B cell (primary cell): ENCODE measurements around the gene GPR137. TPM values are rescaled to one million over a fixed set of nuclear protein-coding genes. Genes with fewer than 3 reads are reported as not detected.

ENCODE experiments used
- ATAC-seq: fragments of 200-7000 bp; cut with Tn5 transposase; one replicate; pipeline ENCODE4 v1.10.0; 2021; ENCODE audit warnings: low read depth, mild to moderate bottlenecking, moderate number of reproducible peaks, moderate library complexity
- CTCF ChIA-PET: fragments of 350-600 bp; sonication (Branson Sonifier 250); formaldehyde crosslinking; loops from one replicate; lab custom pipeline; 2021; ENCODE audit warnings: antibody characterized with exemption, inconsistent platforms; lab: Charles Lee
- POLR2A ChIA-PET: fragments of 350-600 bp; sonication (Branson Sonifier 250); formaldehyde crosslinking; loops from one replicate; lab custom pipeline; 2021; ENCODE audit warnings: antibody characterized with exemption; lab: Charles Lee
- DNase-seq: peaks from one replicate; pipeline ENCODE4 v3.0.0; 2013
- H2AFZ ChIP-seq: 2 replicates; pipeline ENCODE4 v1.6.1; 2012; ENCODE audit warnings: mild to moderate bottlenecking, low read depth, low read length; ENCODE audit not compliant: insufficient read depth, poor library complexity, severe bottlenecking
- H3K27ac ChIP-seq, 2 donors: 1 replicate in 1 of 2; 2 replicates in 1 of 2; pipeline ENCODE4 v1.5.1; 2012 to 2013; ENCODE audit warnings: low read length in 2 of 2, mild to moderate bottlenecking in 2 of 2, moderate library complexity in 1 of 2
- H3K27me3 ChIP-seq, 4 experiments: fragments of 200-600 bp in 1 of 4; sonication (generic) in 1 of 4; replicated peaks in 1 of 4; 1 replicate in 2 of 4; 2 replicates in 2 of 4; pipeline versions ENCODE4 v1.6.1 to v1.7.0; 2013 to 2016; ENCODE audit warnings: low read length in 3 of 4, mild to moderate bottlenecking in 2 of 4, mixed read lengths in 1 of 4, moderate library complexity in 1 of 4; ENCODE audit not compliant: insufficient read depth in 4 of 4, control insufficient read depth in 3 of 4; ENCODE audit errors: control extremely low read depth in 1 of 4
- H3K36me3 ChIP-seq, 2 experiments: replicated peaks in 1 of 2; 1 replicate in 1 of 2; 2 replicates in 1 of 2; pipeline versions ENCODE4 v1.6.1 to v1.7.1; 2013; ENCODE audit warnings: low read length in 1 of 2; ENCODE audit not compliant: insufficient read depth in 2 of 2, control insufficient read depth in 1 of 2; ENCODE audit errors: control extremely low read depth in 1 of 2, extremely low read depth in 1 of 2
- H3K4me1 ChIP-seq, 2 donors: fragments of 200-600 bp in 1 of 2; sonication (generic) in 1 of 2; 1 replicate in 1 of 2; 2 replicates in 1 of 2; pipeline versions ENCODE4 v1.5.1 to v1.6.1; 2013 to 2017; ENCODE audit warnings: low read length in 2 of 2; ENCODE audit not compliant: control insufficient read depth in 2 of 2, insufficient read depth in 2 of 2
- H3K4me2 ChIP-seq: replicated peaks from 2 replicates; pipeline ENCODE3; 2012; ENCODE audit warnings: mild to moderate bottlenecking, low read depth, low read length; ENCODE audit not compliant: poor library complexity, severe bottlenecking
- H3K4me3 ChIP-seq, 5 experiments: fragments of 200-600 bp in 1 of 5; sonication (generic) in 1 of 5; 1 replicate in 3 of 5; 2 replicates in 2 of 5; pipeline versions ENCODE4 v1.5.1 to v1.7.0; 2011 to 2016; ENCODE audit warnings: low read length in 4 of 5, mild to moderate bottlenecking in 4 of 5, low read depth in 2 of 5, control low read depth in 1 of 5, moderate library complexity in 1 of 5; ENCODE audit not compliant: insufficient read depth in 1 of 5; ENCODE audit errors: control extremely low read depth in 1 of 5, extremely low read depth in 1 of 5
- H3K79me2 ChIP-seq: fragments of 200-600 bp; sonication (generic); one replicate; pipeline ENCODE4 v1.6.0; 2016; ENCODE audit warnings: low read length; ENCODE audit not compliant: control insufficient read depth, insufficient read depth
- H3K9ac ChIP-seq: fragments of 200-600 bp; sonication (generic); 2 replicates; pipeline ENCODE4 v1.6.1; 2017; ENCODE audit warnings: mild to moderate bottlenecking, low read length, moderate library complexity
- H3K9me3 ChIP-seq, 3 donors: one replicate each; pipeline versions ENCODE4 v1.6.1 to v1.7.1; 2013; ENCODE audit warnings: low read length in 2 of 3; ENCODE audit not compliant: control insufficient read depth in 2 of 3, insufficient read depth in 1 of 3; ENCODE audit errors: control extremely low read depth in 1 of 3
- H4K20me1 ChIP-seq: 2 replicates; pipeline ENCODE4 v1.6.0; 2012; ENCODE audit warnings: mild to moderate bottlenecking, low read length; ENCODE audit not compliant: insufficient read depth, control insufficient read depth, poor library complexity, severe bottlenecking
- H3K27ac Mint-ChIP-seq: one replicate; pipeline ENCODE4 v1.8.0; 2021; ENCODE audit warnings: mixed read lengths
- H3K27me3 Mint-ChIP-seq: one replicate; pipeline ENCODE4 v1.8.0; 2021; ENCODE audit warnings: mixed read lengths
- H3K4me1 Mint-ChIP-seq: one replicate; pipeline ENCODE4 v1.8.0; 2021; ENCODE audit warnings: mixed read lengths
- H3K4me3 Mint-ChIP-seq: one replicate; pipeline ENCODE4 v1.8.0; 2021; ENCODE audit warnings: mixed read lengths
- H3K9me3 Mint-ChIP-seq: one replicate; pipeline ENCODE4 v1.8.0; 2022; ENCODE audit warnings: mixed read lengths; ENCODE audit not compliant: insufficient read depth
- CTCF ChIP-seq: fragments of 200-600 bp; IDR thresholded peaks from one replicate; pipeline ENCODE4 v1.8.0; 2022; ENCODE audit warnings: antibody characterized with exemption, mild to moderate bottlenecking
- EZH2 ChIP-seq: IDR thresholded peaks from 2 replicates; pipeline ENCODE4 v1.6.1; 2012; ENCODE audit warnings: borderline replicate concordance, low read depth, mild to moderate bottlenecking, moderate library complexity, low read length; ENCODE audit not compliant: insufficient read depth, poor library complexity, severe bottlenecking
- WGBS: methylation state at CpG from one replicate; pipeline ENCODE4 v1.1.5; 2013; ENCODE audit warnings: missing lambda C conversion rate; ENCODE audit not compliant: insufficient coverage; 5-methylcytosine and 5-hydroxymethylcytosine counted together
- intact Hi-C: fragments of 100-400 bp; cut with micrococcal nuclease; formaldehyde crosslinking; loops from one replicate; pipeline ENCODE4 v1.10.0; 2022
- polyA plus RNA-seq: library from polyadenylated mRNA; depleted of rRNA; stranded (reverse); fragments of >200 nt; gene quantifications from 2 replicates; pipeline ENCODE4 v1.2.3, GENCODE V29; 2012
- total RNA-seq, 2 donors: library from RNA; stranded (reverse); fragments of 120-200 nt in 1 of 2; gene quantifications; 1 replicate in 1 of 2; 2 replicates in 1 of 2; pipeline versions ENCODE4 v1.2.3 to v1.2.4, GENCODE V29; 2013 to 2022

GPR137 gene
- total and polyA plus RNA-seq, 2 donors (not counting 1 experiment from before 2014, with no cell fraction given): 49.9 to 66.1 TPM

GRCh38 chr11:64268025-64268892 is 17.4 kb upstream of the GPR137 start:
- Histone ChIP-seq H3K9me3 (peaks cover 0 to 3% (median 0%) of the 10 kb centered on the region in 3 donors), H3K4me3 (peak overlapping the region in 4 of 5 experiments; percentile 79 to 96 (median 85)), H3K27me3 (no peaks in the 10 kb centered on the region), H3K27ac (peak overlapping the region; percentile 89 to 91), H4K20me1 (no peaks in the 10 kb centered on the region), H3K4me2 (peak overlapping the region; percentile 92), H3K9ac (peak overlapping the region; percentile 76), H3K79me2 (no peaks in the 10 kb centered on the region), H3K4me1 (peaks cover 14 to 29% of the 10 kb centered on the region in 2 donors), H2AFZ (peak overlapping the region; percentile 75), H3K36me3 (no peaks in the 10 kb centered on the region)
- WGBS: 58% methylated on average over 20 of the region's 23 CpGs
- ChIA-PET POLR2A (interaction anchor here (1.0 to 4.6 kb wide), 9 partner anchors 16 to 80 kb away, joined by 3 to 67 read pairs (median 10); partner anchors contain the start of genes BAD, FERMT3, GPR137 and NUDT22), CTCF (interaction anchor here (0.8 to 5.7 kb wide), 8 partner anchors 12 to 63 kb away, joined by 3 to 73 read pairs (median 7); partner anchors contain the start of genes CATSPERZ, ESRRA, FERMT3 and PLCB3)
- DNase-seq (no peak), ATAC-seq (no peak)
- TF ChIP-seq EZH2 (no peak), CTCF (no peak)
- Mint-ChIP-seq H3K4me3 (peak overlapping the region; percentile 100), H3K9me3 (no peaks in the 10 kb centered on the region), H3K27ac (peak overlapping the region; percentile 99), H3K27me3 (no peaks in the 10 kb centered on the region), H3K4me1 (peaks cover 19% of the 10 kb centered on the region)
- intact Hi-C loops: no loop called here
